GM18508 (cell line): ENCODE data around the gene UMODL1.
"Not testable (repeated sequence)": the region's sequence is repeated elsewhere in the genome, so short reads cannot be mapped to it uniquely, and the experiment has no call there.

Experiments
- ATAC-seq: cut with Tn5 transposase; IDR thresholded peaks from one replicate; pipeline ENCODE4 v1.9.1; 2021; ENCODE audit warnings: moderate number of reproducible peaks; ENCODE audit not compliant: insufficient read depth, unreplicated experiment

The UMODL1 gene

GRCh38 chr21:42109873-42110525 is 38.9 kb downstream of the UMODL1 start:
- no peak for ATAC-seq

GRCh38 chr21:42110691-42111469 is 39.8 kb downstream of the UMODL1 start:
- ATAC-seq, result no peak

GRCh38 chr21:42111470-42111743 is 40.3 kb downstream of the UMODL1 start:
- ATAC-seq, result no peak

GRCh38 chr21:42111811-42112210 is 40.7 kb downstream of the UMODL1 start:
- no peak for ATAC-seq

GRCh38 chr21:42112238-42112637 is 41.1 kb downstream of the UMODL1 start:
- no peak for ATAC-seq

- no peak for ATAC-seq
Measured at GRCh38 chr21:42112857-42113256, 41.7 kb downstream of the UMODL1 start.

GRCh38 chr21:42113926-42114409 is 42.9 kb downstream of the UMODL1 start:
- ATAC-seq, result no peak

GRCh38 chr21:42114646-42115045 is 43.5 kb downstream of the UMODL1 start:
- no peak for ATAC-seq

- ATAC-seq, result no peak
Measured at GRCh38 chr21:42115136-42115683, 44.1 kb downstream of the UMODL1 start.

GRCh38 chr21:42116551-42116950 is 45.4 kb downstream of the UMODL1 start:
- not testable (repeated sequence) for ATAC-seq

GRCh38 chr21:42117229-42117966 is 46.3 kb downstream of the UMODL1 start:
- ATAC-seq, result no peak

GRCh38 chr21:42117967-42118780 is 47.1 kb downstream of the UMODL1 start:
- ATAC-seq, result no peak

- no peak for ATAC-seq
Measured at GRCh38 chr21:42118901-42119300, 47.8 kb downstream of the UMODL1 start.

GRCh38 chr21:42120101-42120902 is 49.2 kb downstream of the UMODL1 start:
- no peak for ATAC-seq

- ATAC-seq, result no peak
Measured at GRCh38 chr21:42120903-42121535, 49.9 kb downstream of the UMODL1 start.

- ATAC-seq, result no peak
Measured at GRCh38 chr21:42121794-42122193, 50.7 kb downstream of the UMODL1 start.

GRCh38 chr21:42122398-42122797 is 51.3 kb downstream of the UMODL1 start:
- ATAC-seq, result no peak

- ATAC-seq, result no peak
Measured at GRCh38 chr21:42122808-42123207, 51.7 kb downstream of the UMODL1 start.
